Parietal lobe (tissue), 2 donors: ENCODE data around the gene HPD. TPM values are rescaled to one million over a fixed set of nuclear protein-coding genes. Genes with fewer than 3 reads are reported as not detected.

Source experiments
- small RNA-seq: library from RNA; depleted of rRNA; stranded (forward); fragments of <200 nt; gene quantifications from one replicate; pipeline ENCODE3, GENCODE V24; 2014; ENCODE audit warnings: low replicate concordance
- total RNA-seq: library from RNA; depleted of rRNA; stranded (reverse); fragments of >200 nt; gene quantifications from one replicate; pipeline ENCODE4 v1.2.3, GENCODE V29; 2014

The HPD gene
- total RNA-seq, result not detected

GRCh38 chr12:121858662-121859572 is at the start of gene HPD:
TSS of gene HPD (minus strand) at chr12:121858859. CDS start at chr12:121858823, 36 bp downstream.

DNA sequence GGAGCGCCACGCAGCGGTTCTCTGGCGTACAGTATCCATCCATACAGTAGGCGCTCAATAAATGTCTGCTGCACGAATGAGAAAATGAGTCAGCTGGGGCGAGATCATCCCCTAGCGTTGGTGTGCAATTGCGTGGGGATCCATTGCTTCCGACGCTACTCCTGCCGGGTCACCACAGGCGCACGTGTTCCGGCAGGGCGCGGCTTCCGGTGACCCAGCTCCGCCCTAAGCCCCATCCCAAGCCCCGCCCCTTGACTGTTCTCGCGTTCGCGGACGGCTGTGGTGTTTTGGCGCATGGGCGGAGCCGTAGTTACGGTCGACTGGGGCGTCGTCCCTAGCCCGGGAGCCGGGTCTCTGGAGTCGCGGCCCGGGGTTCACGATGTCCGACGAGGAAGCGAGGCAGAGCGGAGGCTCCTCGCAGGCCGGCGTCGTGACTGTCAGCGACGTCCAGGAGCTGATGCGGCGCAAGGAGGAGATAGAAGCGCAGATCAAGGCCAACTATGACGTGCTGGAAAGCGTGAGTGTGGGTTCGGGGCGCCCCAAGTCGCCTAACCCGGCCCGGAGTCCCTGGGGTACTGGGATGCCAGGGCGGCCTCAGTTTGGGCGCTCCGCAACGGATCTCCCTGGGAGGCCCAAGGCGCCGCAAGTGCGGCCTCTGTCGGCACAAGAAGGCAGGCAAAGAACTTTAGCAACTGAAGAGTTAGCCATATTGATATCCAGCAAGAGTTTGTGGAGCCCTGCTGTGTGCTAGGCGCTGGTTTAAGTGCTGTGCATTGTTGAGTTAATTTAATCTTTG is 30.0 kb upstream of the HPD start, which contains the start of gene PSMD9:
Gene PSMD9, plus strand, starts transcription at position 313 of the 796 bp plus-strand sequence. Its CDS starts 67 bp downstream, at position 380.

GRCh38 chr12:121803861-121804416 is 54.7 kb downstream of the HPD start, which contains the start of gene SETD1B:
TSS of gene SETD1B (plus strand) at chr12:121804009. CDS start at chr12:121804738, 729 bp downstream.

DNA sequence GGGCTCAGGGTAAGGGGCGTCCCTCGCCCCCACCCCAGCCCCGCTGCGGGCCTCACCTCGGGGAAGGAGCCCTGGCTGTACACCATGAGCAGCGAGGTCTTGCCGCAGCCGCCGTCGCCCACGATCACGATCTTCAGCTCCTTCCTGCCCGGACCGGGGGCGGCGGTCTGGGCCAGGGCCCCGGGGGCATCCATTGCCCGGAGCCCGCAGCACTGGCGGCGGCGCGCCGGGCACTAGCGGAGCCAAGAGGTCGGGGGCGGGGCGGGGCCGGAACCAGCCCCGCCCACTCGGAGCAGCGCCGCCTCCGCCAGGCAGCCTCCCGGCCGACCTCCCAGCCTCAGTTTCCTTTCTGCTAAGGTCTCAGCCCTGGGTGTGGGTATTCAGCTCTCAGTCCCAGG is 65.2 kb downstream of the HPD start, which contains the start of gene RHOF:
Gene RHOF, minus strand, starts transcription at position 249 of the 398 bp plus-strand sequence. Its CDS starts 55 bp downstream, at position 194.

Small RNA genes within 50 kb of the gene (small RNA-seq; reads per million reads assigned to genes)
- not detected for gene AC069503.3
- gene RF00017, result not detected
- not detected for gene RNU7-170P

Other genes starting within 250 kb of the HPD start
- 3.4 TPM for gene ORAI1, start 232.3 kb downstream of the HPD start, total RNA-seq
- gene MORN3, start 189.2 kb downstream of the HPD start, total RNA-seq, result 3.8 TPM
- gene TMEM120B, start 146.1 kb downstream of the HPD start, total RNA-seq, result 16.6 TPM
- gene RHOF, start 65.2 kb downstream of the HPD start, total RNA-seq, result 17.8 TPM
- 6.9 TPM for gene SETD1B, start 54.9 kb downstream of the HPD start, total RNA-seq
- 20.7 TPM for gene PSMD9, start 29.9 kb upstream of the HPD start, total RNA-seq
- 13.1 TPM for gene CFAP251, start 59.7 kb upstream of the HPD start, total RNA-seq
- 82.6 TPM for gene BCL7A, start 163.0 kb upstream of the HPD start, total RNA-seq
- gene MLXIP, start 219.9 kb upstream of the HPD start, total RNA-seq, result 26.3 TPM